Glutamatergic neuron (in vitro differentiated cells): ENCODE measurements around the gene TYRO3. TPM values are rescaled to one million over a fixed set of nuclear protein-coding genes. Genes with fewer than 3 reads are reported as not detected.

ENCODE experiments used
- DNase-seq: peaks from one replicate; pipeline ENCODE4 v3.0.0; 2022
- H3K27ac Mint-ChIP-seq: one replicate; pipeline ENCODE4 v1.8.0; 2020; ENCODE audit warnings: mild to moderate bottlenecking, mixed read lengths, inconsistent platforms; ENCODE audit not compliant: unreplicated experiment
- H3K27me3 Mint-ChIP-seq: one replicate; pipeline ENCODE4 v1.8.0; 2020; ENCODE audit warnings: mild to moderate bottlenecking, moderate library complexity, mixed read lengths, inconsistent platforms; ENCODE audit not compliant: unreplicated experiment
- H3K36me3 Mint-ChIP-seq: one replicate; pipeline ENCODE4 v1.8.0; 2020; ENCODE audit warnings: mild to moderate bottlenecking, mixed read lengths, inconsistent platforms; ENCODE audit not compliant: unreplicated experiment
- H3K4me1 Mint-ChIP-seq: one replicate; pipeline ENCODE4 v1.8.0; 2020; ENCODE audit warnings: mild to moderate bottlenecking, low read depth, mixed read lengths, inconsistent platforms; ENCODE audit not compliant: unreplicated experiment
- H3K4me3 Mint-ChIP-seq: one replicate; pipeline ENCODE4 v1.8.0; 2020; ENCODE audit warnings: mild to moderate bottlenecking, mixed read lengths, inconsistent platforms; ENCODE audit not compliant: unreplicated experiment
- H3K9me3 Mint-ChIP-seq: one replicate; pipeline ENCODE4 v1.8.0; 2020; ENCODE audit warnings: mild to moderate bottlenecking, moderate library complexity, mixed read lengths, inconsistent platforms; ENCODE audit not compliant: unreplicated experiment
- long read RNA-seq: library from polyadenylated mRNA; unstranded; transcript quantifications from one replicate; pipeline ENCODE4 v2.0.0, GENCODE V29; 2020; ENCODE audit not compliant: unreplicated experiment
- total RNA-seq: library from RNA; stranded (reverse); fragmentation: NEBNext Ultra II Directional; extraction: Animal tissue kit (Norgen Biotek cat#: 25700); gene quantifications from one replicate; pipeline ENCODE4 v1.2.1, GENCODE V29; 2021; ENCODE audit not compliant: unreplicated experiment
- TF ChIP-seq, protein P1 (sequence below): fragments of 200-600 bp; sonication (generic); IDR thresholded peaks from one replicate; pipeline ENCODE4 v1.5.0; 2021; ENCODE audit not compliant: partially characterized antibody, unreplicated experiment

The TYRO3 gene
- total RNA-seq, result 5.1 TPM
- long read RNA-seq, result 0 reads

DNA sequence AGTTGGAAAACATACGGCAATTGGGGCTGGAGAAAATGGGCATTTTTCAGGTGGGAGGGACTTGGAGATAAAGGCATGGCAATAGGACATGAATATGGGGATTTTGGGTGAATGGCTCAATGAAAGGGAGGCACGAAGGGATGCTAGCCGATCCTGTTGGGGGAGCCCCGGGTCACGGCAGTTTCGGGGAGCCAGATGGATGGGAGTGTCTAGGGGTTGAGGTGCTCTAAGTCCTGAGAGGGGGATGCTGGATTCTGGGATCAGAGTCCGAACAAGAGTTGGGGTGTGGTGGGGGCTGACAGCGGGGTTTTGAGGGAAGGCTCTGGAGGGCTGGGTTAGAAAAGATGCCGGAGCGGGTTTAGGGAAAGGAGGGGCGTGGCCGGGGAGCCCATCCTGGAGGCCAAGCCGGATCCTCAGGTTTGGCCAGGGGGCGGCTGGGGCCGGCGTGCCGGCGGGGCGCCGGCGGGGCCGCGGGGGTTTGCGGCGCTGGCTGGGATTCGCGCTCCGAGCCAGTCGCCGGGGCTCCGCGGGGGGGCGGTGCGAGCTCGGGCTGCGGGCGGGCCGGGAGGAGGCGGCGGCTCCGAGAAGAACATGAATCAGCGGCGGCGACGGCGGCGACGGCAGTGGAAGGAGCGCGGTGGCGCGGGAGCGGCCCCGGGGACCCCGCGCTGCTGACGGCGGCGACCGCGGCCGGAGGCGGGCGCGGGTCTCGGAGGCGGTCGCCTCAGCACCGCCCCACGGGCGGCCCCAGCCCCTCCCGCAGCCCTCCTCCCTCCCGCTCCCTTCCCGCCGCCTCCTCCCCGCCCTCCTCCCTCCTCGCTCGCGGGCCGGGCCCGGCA lies at the start of gene TYRO3:
Gene TYRO3 (plus strand): TSS at position 813 of the 839 bp plus-strand sequence. CDS start 46 bp downstream, outside the sequence.
- Mint-ChIP-seq H3K4me1 (peaks cover 13% of the 10 kb centered on the region), H3K36me3 (no peaks in the 10 kb centered on the region), H3K27me3 (peaks cover 12% of the 10 kb centered on the region), H3K9me3 (peaks cover 6% of the 10 kb centered on the region), H3K4me3 (peak within 1 kb of the TSS; percentile 82), H3K27ac (peak within 1 kb of the TSS; percentile 64)
- peak; percentile 66 for DNase-seq
- TF ChIP-seq, protein P1, sequence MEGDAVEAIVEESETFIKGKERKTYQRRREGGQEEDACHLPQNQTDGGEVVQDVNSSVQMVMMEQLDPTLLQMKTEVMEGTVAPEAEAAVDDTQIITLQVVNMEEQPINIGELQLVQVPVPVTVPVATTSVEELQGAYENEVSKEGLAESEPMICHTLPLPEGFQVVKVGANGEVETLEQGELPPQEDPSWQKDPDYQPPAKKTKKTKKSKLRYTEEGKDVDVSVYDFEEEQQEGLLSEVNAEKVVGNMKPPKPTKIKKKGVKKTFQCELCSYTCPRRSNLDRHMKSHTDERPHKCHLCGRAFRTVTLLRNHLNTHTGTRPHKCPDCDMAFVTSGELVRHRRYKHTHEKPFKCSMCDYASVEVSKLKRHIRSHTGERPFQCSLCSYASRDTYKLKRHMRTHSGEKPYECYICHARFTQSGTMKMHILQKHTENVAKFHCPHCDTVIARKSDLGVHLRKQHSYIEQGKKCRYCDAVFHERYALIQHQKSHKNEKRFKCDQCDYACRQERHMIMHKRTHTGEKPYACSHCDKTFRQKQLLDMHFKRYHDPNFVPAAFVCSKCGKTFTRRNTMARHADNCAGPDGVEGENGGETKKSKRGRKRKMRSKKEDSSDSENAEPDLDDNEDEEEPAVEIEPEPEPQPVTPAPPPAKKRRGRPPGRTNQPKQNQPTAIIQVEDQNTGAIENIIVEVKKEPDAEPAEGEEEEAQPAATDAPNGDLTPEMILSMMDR, result no peak

DNA sequence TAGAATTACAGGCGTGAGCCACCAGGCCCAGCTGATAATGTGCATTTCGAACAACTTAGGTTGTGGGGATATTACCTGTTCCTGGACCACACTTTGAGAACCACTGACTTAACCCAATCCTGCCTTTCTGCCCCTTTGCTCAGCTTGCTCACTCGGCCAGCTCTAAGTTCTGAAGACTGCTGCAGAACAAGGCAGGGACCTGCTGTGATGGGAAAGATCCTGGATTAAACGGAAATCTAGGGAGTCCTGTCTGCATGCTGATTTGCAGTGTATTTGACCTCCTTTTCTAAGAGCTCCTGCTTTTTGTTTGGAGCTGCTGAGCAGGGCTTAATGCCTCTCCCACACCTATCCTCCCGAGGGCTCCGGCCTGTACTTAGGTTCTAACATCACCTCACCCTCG lies 48.3 kb upstream of the TYRO3 start:
- TF ChIP-seq, protein P1, result no peak
- H3K9me3 Mint-ChIP-seq, result peaks cover 6% of the 10 kb centered on the region
- no peak overlapping the region for H3K4me3 Mint-ChIP-seq
- H3K27me3 Mint-ChIP-seq, result peaks cover 26% of the 10 kb centered on the region
- H3K4me1 Mint-ChIP-seq, result no peaks in the 10 kb centered on the region
- H3K27ac Mint-ChIP-seq, result no peak overlapping the region
- H3K36me3 Mint-ChIP-seq, result no peaks in the 10 kb centered on the region
- no peak for DNase-seq

DNA sequence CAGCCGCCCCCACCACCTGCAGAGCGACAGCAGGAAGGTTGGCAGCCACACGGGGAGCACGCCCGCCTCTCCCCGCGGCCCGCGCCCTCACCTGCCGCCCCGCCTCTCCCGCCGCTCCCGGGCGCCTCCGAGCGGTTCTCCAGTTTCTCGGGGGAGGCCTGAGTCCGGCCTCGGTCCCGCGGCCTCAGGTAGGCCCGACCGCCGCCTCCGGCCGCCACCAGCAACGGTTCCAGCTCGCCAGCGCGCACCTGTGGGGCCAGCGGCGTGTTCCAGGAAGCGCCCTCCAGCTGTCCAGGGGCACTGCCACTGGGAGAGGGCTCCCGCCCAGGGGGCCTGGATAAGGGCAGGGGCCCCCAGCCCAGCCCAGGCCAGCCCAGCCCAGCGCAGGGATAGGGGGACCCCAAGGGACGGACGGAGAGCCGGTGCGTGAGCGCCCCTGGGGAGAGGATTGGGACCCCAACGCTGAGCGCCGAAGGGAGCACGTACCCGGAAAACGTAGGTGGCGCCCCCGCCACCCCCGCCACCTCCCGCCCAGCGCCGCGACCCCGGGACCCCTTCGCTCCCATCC lies 47.6 kb upstream of the TYRO3 start:
- no peak overlapping the region for H3K4me3 Mint-ChIP-seq
- H3K4me1 Mint-ChIP-seq, result no peaks in the 10 kb centered on the region
- DNase-seq, result no peak
- peaks cover 6% of the 10 kb centered on the region for H3K9me3 Mint-ChIP-seq
- H3K27ac Mint-ChIP-seq, result no peak overlapping the region
- H3K27me3 Mint-ChIP-seq, result peaks cover 26% of the 10 kb centered on the region
- TF ChIP-seq, protein P1, result no peak
- H3K36me3 Mint-ChIP-seq, result no peaks in the 10 kb centered on the region

DNA sequence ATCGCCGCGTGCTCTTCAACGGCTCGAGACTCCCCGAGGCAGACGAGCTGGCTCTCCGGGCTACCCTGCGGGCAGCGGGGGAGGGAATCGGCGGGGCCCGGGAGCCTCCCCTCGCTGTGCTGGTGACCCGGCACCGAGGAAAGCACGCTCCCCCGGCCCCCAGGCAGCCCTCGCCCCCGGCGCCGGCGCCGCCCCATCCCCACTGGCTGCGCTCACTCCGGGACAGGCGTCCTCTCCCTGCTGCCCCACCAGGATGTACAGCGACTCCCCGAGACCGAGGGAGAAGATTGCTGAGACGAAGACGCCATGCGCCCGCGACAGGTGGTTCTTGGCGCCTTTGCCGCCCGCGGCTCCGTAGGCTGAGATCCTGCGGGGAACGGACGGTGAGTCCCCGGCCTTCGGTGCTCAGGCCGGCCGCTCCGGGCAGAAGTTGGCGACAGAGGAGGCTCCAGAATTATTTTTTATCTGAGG lies 47.1 kb upstream of the TYRO3 start:
- Mint-ChIP-seq H3K27me3 (peaks cover 26% of the 10 kb centered on the region), H3K27ac (no peak overlapping the region), H3K4me1 (no peaks in the 10 kb centered on the region), H3K4me3 (peak overlapping the region; percentile 67), H3K36me3 (no peaks in the 10 kb centered on the region), H3K9me3 (peaks cover 6% of the 10 kb centered on the region)
- TF ChIP-seq, protein P1, result no peak
- no peak for DNase-seq

DNA sequence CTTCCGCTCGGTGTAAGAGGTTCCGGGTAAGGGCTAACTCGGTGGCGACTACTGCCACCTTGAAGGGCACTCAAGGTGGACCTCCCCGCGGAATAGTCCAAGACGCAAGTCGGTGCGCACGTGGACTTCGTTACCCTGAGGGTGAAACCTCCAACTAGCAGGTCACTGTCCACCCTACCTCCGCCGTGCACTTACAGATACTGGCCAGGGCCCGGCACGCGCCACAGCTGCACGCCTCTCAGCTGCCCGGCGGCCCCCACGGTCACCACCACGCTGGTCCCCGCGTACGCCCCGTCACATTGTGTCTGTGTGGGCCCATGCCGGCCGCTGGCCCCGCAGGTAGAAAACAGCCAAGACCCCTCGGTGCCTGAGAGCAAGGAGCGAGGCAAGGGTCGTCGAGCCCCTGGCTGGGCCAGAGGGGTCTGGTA lies 46.5 kb upstream of the TYRO3 start:
- DNase-seq, result no peak
- Mint-ChIP-seq H3K36me3 (no peaks in the 10 kb centered on the region), H3K27me3 (peaks cover 26% of the 10 kb centered on the region), H3K4me3 (peak overlapping the region; percentile 87), H3K27ac (no peak overlapping the region), H3K9me3 (peaks cover 6% of the 10 kb centered on the region), H3K4me1 (no peaks in the 10 kb centered on the region)
- TF ChIP-seq, protein P1, result no peak
